ENCODE data around the gene STAM2.
A peak's percentile ranks its signal among the peaks of the same experiment; 100 is the strongest.
"Not testable (repeated sequence)": the region's sequence is repeated elsewhere in the genome, so short reads cannot be mapped to it uniquely, and the experiment has no call there.

Gene STAM2

DNA sequence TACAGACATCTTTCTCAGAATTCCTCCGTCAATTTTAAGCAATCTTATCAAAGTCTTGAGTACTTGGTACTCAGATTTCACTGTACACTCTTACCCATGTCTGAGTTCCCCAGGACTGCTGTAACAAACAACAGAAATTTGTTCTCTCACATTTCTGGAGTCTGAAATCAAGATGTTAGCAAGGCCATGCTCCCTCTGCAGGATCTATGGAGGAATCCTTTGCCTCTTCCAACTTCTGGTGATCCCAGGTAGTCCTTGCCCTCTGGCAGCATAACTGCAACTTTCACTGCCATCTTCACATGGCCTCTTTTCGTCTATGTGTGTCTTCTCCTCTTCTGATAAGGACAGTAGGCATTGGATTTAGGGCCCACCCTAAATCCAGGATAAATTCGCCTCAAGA lies 59.6 kb downstream of the STAM2 start:
- DNase-seq = no peak
- intact Hi-C loops (cut with DNase I) = no loop called here

DNA sequence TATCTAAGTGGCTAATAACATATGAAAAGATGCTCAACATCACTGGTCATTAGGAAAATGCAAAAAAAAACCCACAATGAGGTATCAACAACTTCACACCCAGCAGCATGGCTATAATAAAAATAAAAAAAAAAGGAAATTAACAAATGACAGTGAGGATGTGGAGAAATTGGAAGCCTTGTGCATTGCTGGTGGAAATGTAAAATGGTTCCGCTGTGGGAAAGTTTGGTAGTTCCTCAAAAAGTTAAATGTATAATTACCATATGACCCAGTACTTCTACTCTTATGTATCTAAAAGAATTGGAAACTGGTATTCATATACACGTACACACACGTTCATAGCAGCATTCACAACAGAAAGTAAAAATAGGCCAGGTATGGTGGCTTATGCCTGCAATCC lies 61.2 kb downstream of the STAM2 start:
- DNase-seq = no peak
- intact Hi-C loops (cut with DNase I) = no loop called here

DNA sequence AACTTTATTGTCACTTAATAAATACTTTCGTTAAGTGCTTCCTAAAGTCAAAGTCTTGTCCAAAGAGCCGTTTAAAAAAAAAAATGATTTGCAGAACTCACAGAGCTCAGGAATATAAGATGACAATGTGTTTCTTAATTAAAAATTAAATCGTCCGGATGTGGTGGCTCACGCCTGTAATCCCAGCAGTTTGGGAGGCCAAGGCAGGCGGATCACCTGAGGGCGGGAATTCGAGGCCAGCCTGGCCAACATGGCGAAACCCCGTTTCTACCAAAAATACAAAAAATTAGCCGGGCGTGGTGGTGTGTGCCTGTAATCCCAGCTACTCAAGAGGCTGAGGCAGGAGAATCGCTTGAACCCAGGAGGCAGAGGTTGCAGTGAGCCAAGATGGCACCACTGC lies 68.4 kb downstream of the STAM2 start:
- peak in 1 of 10 donors; percentile 51 for DNase-seq
- intact Hi-C loops (cut with DNase I) = not testable (repeated sequence)

DNA sequence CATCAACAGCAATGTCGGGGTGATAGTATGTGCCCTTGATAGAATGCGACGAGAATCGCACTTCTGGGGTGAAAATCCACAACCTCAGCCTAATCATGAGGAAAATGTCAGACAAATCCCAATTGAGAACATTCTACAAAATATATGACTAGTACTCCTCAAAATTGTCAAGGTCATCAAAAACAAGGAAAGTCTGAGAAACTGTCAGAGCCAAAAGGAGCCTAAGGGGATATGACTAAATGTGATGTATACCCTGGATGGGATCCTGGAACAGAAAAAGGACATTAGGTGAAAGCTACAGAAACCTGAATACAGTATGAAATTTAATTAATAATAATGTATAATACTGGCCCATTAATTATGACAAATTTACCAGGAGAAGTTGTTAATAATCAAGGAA lies 69.1 kb downstream of the STAM2 start:
- intact Hi-C loops (cut with DNase I) = no loop called here
- no peak for DNase-seq

DNA sequence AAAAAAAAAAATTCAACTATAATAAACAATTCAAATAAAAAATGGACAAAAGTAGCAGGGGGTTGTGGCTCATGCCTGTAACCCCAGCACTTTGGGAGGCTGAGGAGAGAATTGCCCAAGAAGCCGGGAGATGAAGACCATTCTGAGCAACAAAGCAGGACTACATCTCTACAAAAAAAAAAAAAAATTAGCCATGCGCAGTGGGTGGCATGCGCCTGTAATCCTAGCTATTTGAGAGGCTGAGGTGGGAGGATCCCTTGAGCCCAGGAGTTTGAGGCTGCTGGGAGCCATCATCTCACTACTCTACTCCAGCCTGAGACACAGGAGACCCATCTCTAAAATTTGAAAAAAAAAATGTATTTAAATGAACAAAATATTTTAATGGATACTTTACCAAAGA lies 72.3 kb downstream of the STAM2 start:
- intact Hi-C loops (cut with DNase I) = no loop called here
- no peak for DNase-seq

DNA sequence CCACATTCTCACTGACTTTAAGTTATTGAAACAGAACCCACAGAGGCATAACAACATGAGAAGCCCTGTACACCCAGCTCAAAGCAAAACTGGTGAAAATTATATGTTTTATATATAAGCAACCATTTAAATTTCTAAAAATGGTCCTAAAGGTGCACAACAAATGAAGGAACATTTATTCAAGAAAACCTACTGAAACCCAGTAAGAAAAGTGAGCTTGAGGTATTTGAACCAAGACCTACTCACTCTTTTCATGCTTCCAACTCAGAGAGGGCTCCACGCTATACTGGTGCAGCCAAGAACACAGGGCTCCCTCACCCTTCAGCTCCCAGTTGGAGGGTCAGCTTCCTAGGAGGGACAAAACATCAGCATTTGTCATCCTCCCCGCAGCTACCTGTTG lies 74.6 kb downstream of the STAM2 start:
- DNase-seq = no peak
- intact Hi-C loops (cut with DNase I) = no loop called here

DNA sequence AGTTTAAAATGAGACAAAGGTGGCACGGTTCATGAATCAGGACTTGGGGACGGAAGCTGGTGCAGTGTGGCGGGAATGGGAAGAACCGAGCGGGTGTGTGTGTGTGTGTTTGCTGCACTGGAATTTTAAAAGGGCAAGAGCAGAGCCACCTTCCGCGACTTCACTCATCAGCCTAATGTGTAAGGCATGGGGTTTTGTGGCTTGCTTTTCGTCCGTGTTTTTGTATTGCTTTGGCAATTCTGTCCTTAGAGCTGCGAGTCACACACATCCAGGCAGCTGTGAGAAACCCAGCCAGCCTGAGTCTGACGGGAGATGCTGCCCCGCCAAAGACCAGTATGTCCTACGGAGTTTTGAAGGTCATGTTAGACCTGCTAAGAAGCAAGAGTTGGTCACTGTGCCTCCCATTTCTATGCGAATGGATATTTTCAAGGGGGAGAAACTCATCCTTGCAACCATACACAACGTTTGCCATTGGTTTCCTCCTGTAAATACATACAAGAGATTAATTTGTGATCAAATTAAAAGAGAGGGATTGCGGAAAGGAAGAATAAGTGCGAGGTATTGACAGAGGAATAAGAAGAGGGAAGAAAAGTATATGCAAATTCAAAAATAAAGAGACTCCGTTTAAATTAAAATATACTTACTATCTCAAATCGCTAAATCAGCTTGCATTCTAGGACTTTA lies 76.1 kb downstream of the STAM2 start:
- peak in 3 of 10 donors; percentile 17 to 72 (median 59) for DNase-seq

DNA sequence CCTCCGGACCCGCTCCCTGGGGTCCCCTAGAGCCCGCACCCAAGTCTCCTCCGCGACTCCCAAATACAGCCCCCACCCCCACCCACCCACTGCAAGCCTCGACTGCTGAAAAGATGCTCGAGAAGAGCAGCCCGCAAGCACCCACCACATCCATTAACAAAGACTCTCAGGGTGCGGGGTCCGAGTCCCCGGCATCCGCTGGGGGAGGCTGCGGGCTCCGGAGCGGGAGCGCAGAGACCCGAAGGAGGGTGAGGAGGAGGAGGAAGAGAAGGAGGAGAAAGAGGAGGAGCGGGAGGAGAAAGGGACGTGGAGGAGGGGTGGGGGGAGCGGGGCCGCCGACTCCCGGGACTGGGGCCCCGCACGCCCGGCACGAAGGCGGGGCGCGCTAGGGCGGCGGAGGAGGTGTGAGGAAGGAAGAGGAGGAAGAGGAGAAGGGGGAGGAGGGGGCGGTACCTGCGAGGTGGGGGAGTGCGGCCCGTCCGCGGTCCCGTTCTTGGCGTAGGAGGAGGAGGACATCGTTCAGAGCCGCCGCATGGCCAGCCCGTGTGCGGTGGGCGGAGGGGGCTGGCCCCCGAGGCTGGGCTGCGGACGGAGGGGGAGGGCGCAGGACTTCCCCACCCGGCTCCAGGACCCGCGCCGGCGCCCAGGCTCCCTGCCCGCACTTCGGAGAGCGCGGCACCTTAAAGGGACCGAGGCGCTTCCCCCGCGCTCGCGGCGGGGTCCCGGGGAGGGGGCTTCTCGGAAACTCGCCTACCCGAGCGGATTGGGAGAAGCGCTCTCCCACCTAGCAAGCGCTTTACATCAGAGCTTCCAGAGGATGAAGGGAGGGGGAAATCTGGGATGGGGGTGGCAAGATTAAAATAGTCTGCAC lies 76.8 kb downstream of the STAM2 start, which contains the start of gene CACNB4:
Gene CACNB4, minus strand, starts transcription at position 549 of the 871 bp plus-strand sequence.
- intact Hi-C loops (cut with DNase I) = loop anchor here (10.0 kb wide), 1 partner anchor 64 kb away; no protein-coding TSS in a partner anchor
- DNase-seq = peak in 5 of 10 donors; percentile 6 to 81 (median 70)

More for the DNA sequence above, 76.1 kb downstream of the STAM2 start:
- intact Hi-C loops (cut with DNase I) = loop anchor here (10.0 kb wide), 1 partner anchor 65 kb away; no protein-coding TSS in a partner anchor

DNA sequence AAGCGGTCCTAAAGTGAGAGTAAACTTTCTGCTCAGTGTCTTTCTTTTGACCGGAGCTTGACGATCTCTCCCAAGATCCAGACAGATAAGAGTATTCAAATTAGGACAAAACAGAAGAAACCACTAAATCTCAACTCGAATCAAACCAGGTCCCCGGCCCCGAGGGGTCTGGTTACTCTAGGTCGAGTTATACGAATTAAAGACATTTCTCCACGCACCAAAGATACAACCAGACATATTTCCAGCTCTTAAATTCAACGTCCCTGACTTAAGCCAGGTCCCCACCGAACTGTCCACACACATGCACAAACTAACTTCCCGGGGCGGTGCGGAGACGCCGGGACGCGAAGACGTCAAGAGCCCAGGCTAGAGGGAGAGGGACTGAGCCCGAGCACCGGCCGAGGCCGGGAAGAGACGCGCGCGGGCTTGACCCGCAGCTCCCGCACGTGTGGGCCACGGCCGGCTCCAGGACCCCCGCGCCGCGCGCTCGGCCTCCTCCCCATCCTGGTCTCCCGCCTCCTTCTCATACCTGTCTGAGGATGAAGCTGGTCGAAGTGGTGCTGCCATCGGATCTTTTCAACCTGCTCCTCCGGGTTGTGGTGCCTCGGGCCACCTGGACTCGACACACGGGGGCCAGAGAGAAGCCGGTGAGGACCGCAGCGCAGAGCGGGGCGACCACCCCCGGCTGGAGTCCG lies 77.6 kb downstream of the STAM2 start:
- peak in 6 of 10 donors; percentile 26 to 91 (median 54) for DNase-seq
- intact Hi-C loops (cut with DNase I) = loop anchor here (10.0 kb wide), 1 partner anchor 63 kb away; no protein-coding TSS in a partner anchor

DNA sequence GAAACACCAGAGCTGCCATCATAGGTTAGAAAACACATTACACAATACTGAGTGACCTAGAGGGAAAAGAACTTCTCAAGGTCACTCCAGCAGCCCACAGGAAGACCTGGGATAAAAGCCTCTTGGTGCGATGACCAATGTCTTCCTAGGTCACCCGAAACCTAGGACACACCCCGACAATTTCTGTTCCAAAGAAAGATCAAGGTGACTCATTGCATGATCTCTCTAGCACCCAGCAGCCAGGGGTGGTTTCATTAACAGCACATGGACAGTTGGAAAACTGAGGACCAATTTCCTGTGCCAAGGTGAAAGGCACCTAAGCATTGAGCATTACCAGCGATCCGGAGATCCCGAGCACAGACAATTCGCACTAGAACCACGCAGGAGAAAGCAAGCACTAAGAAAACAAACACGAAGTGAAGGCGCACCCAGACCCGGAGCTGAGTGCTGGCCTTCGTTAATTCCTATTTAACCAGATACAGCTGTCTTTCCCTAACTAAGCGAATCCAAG lies 78.2 kb downstream of the STAM2 start:
- intact Hi-C loops (cut with DNase I) = loop anchor here (10.0 kb wide), 1 partner anchor 63 kb away; no protein-coding TSS in a partner anchor

DNA sequence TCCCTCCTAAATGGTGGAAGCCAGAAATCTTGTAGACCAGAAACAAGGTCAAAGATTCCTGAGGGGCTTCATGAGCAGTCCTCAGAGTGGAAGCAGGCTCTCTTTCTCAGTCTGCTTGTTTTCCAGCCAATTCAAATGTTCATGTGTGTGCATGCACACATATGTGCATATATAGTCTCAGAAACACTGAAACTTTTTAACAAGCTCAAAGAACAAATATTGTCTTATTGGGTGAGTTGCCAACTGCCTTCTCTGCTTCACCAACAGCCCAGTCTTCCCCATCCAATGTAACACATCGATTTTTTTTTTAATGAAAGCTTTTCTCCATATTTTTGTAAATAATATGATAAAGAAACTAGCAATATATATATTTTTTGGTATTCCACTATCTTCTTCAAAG lies 80.4 kb downstream of the STAM2 start:
- intact Hi-C loops (cut with DNase I) = loop anchor here (10.0 kb wide), 1 partner anchor 60 kb away; no protein-coding TSS in a partner anchor
- no peak for DNase-seq

More for the DNA sequence above, 78.2 kb downstream of the STAM2 start:
- peak in 2 of 10 donors; percentile 59 to 72 for DNase-seq

DNA sequence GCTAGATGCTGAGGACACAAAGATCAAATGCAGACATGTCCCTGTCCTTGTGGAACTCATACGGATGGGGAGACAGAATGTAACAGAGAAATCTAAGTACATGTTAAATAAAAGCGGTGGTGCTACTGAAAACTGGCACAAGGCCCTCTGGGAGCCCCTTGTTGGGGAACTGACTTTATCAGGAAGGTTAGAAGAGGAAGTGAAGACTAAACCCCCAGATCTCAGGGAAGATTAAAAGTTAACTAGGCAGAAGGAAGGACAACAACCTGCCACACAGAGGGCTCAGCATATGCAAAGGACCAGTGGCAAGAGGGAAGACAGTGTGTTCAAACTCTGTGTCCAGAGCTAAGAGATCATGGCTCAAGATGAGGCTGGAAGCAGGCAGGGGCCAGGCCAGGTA lies 81.5 kb downstream of the STAM2 start:
- intact Hi-C loops (cut with DNase I) = loop anchor here (10.0 kb wide), 1 partner anchor 59 kb away; no protein-coding TSS in a partner anchor
- DNase-seq = no peak

DNA sequence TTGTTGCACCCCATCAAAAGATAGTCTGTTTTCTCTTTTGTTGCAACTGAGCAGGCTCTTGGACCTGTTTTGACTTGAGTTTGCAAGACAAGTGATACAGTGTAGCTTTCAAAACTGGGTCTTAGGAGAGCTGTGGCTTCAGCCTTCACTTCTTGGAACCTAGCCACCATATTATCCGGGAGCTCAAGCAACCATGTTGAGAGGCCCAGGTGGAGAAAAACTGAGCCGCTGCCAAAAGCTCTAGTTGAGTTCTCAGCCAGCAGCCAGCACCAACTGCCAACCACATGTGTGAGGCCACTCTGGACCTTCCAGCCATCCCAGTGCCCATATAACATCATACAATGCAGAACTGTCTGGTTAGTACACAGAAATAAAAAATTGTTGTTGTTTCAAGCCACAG lies 82.1 kb downstream of the STAM2 start:
- DNase-seq = peak in 3 of 10 donors; percentile 24 to 78 (median 71)

DNA sequence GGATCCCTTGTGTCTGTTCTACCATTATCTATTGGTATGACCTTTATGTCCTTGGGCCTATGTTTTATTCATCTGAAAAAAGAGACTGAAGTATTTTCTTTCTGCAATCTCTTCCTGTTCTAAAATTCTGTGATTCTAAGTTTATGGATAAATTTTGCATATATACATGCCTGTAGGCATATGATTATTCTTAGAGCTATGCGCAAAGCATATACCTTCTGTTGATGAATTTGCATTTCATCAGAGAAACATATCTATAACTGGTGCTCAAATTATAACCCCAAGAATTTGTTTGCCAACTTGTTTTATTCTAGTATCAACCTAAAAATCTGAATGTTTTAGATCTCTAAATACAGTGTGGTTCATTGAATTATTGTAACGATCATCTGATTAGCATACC lies 83.5 kb downstream of the STAM2 start:
- DNase-seq = no peak
- intact Hi-C loops (cut with DNase I) = loop anchor here (10.0 kb wide), 1 partner anchor 57 kb away; no protein-coding TSS in a partner anchor

More for the DNA sequence above, 82.1 kb downstream of the STAM2 start:
- intact Hi-C loops (cut with DNase I) = loop anchor here (10.0 kb wide), 1 partner anchor 59 kb away; no protein-coding TSS in a partner anchor

DNA sequence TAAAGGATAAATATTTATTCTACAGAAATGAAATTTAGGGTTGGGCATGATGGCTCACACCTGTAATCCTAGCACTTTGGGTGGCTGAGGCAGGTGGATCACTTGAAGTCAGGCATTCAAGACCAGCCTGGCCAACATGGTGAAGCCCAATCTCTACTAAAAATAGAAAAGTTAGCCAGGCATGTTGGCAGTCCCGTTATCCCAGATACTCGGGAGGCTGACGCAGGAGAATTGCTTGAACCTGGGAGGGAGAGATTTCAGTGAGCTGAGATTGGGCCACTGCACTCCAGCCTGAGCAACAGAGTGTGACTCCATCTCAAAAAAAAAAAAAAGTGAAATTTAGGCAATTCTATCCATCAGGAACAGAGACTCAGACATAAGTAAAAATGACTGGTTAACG lies 84.8 kb downstream of the STAM2 start:
- intact Hi-C loops (cut with DNase I) = loop anchor here (10.0 kb wide), 1 partner anchor 56 kb away; no protein-coding TSS in a partner anchor
- not testable (repeated sequence) for DNase-seq

DNA sequence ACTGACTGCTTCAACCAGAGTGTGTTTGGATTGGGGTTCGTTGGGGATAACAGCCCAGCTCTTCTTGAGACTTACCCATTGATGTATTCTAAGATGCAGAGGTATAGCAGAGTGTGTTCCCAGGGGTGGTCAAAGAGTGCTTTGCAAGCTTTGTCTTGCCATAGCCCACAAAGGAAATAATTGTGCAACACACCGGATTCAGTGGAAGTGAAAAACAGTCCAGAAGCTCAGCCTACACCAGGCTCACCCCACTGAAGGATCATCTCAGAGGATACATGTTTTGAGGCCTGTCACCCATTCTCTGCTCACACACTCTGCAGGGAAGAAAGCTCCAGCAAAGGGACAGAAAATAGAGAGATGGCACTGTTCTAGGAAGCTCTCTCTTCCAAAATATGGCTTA lies 86.3 kb downstream of the STAM2 start:
- intact Hi-C loops (cut with DNase I) = no loop called here
- DNase-seq = no peak

DNA sequence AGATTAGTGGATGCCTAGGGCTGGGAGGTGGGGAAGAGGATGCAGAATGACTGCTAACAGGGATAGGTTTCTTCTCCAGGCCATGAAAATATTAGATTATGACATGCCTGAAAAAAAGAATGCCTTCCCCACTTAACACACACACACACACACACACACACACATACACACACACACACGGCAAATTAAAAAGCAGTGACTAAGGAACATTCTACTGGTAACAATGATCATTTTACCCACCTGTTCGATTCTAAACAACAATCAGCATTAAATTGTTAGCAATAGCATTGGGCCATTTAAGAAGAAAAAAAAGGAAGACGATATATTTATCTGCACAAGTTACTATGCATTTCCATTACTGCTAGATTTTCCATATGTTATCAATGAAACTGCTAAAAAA lies 87.6 kb downstream of the STAM2 start:
- no peak for DNase-seq
- intact Hi-C loops (cut with DNase I) = no loop called here

DNA sequence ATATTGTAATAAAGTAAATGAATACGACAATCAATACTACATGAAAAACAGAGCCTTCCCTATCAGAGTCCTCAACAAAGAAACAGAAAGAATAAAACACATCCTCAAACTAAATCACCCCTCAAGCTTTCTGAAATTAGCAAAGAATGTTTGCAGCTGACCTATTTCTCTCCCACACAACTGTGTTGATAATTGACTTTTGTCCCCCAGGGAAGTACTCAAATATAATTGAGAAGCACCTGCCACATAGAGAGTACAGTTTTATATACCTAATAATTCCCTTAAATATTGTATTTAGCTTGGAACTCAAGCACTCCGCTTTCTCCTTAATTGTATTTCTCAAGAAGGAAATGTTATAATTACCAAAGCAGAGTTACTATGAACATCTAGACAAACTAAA lies 89.3 kb downstream of the STAM2 start:
- intact Hi-C loops (cut with DNase I) = no loop called here
- no peak for DNase-seq

DNA sequence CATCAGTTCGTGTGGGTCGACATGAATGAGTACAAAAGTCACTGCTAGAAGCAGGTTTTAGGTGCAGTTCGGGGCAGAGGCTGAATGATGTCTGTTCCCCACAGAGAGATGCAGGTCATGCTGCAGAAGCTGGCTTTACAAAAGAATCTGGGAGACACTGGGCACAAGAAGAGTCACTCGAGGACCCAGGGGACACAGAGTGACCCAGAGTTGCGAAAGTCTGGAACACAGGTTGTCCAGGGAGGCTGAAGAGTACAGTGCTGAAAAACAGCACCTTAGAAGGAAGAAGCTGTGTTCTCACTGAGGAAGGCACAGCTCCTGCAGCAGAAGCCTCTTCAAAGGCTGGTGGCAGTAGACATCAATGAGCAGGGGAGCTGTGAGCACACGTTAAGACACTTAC lies 91.5 kb downstream of the STAM2 start:
- intact Hi-C loops (cut with DNase I) = no loop called here
- DNase-seq = peak in 1 of 10 donors; percentile 47

Data from posterior cingulate gyrus (tissue), 11 donors.